ENCODE results near the gene FTO.
"Not testable (repeated sequence)": the region's sequence is repeated elsewhere in the genome, so short reads cannot be mapped to it uniquely, and the experiment has no call there.

FTO gene

DNA sequence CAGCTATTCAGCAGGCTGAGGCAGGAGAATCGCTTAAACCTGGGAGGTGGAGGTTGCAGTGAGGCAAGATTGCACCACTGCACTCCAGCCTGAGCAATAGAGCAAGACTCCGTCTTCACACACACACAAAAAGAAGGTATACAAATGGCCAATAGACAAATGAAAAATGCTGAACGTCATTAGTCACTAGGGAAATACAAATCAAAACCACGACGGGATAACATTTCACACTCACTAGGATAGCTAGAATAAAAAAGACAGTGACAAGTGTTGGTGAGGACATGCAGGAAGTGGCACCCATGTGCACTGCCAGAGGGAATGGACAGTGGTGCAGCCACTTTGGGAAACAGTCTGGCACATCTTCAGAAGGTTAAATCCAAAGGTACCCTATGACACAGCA, 172.9 kb downstream of the FTO start:
- no peak for FAIRE-seq

DNA sequence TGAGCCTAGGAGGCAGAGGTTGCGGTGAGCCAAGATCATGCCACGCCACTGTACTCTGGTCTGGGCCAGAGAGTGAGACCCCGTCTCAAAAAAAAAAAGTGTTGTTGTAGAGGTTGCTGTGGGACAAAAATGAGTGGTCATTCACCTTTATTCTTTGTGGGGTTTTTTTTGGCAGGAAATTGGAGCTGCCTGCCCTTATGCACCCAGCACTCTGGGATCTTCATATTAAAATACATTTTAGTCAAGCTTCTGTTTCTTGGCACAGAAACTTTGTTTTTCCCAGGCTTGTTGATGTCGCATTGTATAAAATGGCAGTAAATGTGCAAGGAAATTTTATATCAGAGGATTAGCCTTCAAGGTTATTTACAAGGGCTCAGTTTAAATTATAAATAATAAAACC, 174.3 kb downstream of the FTO start:
- FAIRE-seq: no peak

DNA sequence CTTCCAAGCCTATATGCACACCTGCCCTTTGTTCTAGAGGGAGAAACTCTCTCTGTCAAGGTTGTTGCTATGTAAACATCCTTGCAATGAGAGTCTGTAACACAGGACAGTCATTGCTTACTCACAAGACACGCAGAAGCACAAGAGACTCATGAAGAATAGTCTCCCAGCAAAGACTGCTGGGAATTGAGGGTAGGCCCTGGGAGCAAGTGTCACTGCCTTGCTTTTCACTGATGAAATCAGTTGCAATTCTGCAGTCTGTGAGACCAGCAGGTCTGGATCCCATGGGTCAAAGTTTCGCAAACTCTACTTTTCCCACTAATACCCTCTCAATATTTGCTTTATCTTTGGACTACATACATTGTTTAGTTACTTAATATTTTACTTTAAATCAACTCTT, 177.4 kb downstream of the FTO start:
- FAIRE-seq: no peak

DNA sequence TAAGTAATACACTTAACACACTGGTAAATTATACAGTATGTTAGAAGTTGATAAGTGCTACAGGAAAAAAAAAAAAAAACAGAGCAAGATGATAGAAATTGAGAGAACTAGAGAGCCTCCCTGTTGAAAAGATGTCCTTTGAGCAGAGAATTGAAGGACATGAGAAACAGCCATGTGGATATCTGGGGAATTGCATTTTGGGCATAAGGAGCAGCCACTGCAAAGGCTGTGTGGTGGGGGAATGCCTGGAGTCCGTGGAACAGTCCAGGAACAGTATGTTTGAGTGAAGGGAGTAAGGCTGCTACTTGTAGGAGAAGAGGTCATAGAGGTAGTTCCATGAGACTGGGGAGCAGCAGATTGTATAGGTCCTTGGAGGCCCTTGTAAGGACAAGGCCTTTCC, 178.4 kb downstream of the FTO start:
- FAIRE-seq: no peak

DNA sequence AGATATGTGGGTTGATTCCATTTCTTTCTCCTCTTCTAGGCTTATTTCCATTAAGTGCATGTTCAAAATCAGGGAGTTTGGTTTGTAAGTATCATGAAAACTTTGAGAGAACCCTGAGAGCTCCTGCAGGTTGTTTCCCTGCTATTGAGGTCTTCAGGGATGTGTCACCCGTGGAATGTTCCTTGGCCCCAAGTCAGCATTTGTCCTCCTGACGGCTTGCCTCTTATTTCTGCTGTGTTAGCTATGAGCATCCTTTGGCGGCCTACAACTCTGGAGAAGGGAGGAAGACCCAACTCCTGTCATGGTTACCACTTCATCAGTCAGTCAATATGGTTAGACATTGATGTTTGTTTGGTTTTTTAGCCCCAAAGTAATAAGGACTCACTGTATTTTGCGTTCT, 180.8 kb downstream of the FTO start:
- no peak for FAIRE-seq

DNA sequence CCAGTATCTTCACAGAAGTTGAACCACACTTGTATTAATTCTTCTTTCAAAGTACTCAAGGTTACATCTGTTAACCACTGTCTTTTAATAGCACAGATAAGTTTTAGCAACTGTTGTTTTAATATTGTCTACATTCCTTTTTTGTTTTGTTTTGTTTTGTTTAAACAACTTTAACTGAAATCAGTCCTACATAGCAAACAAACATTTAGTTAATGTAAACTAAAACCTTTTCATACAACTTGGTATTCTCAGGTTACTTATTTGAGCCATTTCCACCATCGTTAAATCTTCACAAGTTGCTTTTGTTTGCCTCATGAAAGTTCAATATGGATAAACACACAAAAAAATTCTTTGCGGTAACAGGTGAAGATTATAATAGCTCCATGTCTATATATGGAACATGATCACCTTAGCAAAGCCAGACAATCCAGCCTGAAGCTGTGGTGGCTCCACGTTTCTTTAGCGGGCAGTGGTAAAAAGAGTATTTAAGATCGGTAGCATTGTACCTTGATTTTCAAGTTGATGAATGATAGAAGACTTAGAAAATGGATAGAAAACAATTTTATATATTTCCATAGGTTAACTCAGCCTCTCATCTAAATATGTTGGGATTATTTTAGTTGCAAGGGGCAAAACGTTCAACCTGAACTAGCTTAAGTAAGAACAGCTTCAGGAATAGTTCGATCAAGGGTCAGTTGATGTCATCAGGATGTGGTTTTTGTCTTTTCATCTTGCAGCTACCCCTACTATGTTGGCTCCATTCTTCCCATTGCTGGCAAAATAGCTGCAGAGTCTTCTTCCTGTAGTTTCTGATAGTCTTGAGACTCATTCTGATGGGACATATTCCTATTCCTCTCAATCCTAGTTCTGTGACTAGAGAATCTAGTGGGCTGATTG, 182.8 kb downstream of the FTO start:
- FAIRE-seq: no peak

DNA sequence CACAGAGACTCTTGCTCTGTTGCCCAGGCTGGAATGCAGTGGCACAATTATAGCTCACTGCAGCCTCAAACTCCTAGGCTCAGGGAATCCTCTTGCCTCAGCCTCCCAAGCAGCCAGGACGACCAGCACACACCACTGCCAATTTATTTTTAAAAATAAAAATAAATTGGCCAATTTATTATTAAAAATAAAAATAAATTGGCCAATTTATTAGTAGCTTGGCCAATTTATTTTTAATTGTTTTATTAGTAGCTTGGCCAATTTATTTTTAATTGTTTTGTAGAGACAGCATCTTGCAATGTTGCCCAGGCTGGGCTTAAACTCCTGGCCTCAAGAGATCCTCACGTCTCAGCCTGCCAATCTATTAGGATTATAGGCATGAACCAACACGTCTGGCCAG, 184.3 kb downstream of the FTO start:
- no peak for FAIRE-seq

DNA sequence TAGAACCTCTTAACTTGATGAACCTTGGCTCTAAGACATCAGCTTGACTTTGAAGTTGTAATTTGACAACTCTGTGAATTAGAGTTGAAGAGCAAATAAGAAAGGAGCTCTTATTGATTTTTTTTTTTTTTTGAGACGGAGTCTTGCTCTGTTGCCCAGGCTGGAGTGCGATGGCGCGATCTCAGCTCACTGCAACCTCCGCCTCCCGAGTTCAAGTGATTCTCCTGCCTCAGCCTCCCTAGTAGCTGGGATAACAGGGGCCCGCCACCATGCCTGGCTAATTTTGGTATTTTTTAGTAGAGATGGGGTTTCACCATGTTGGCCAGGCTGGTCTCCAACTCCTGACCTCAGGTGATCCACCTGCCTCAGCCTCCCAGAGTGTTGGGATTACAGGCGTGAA, 186.9 kb downstream of the FTO start:
- FAIRE-seq: not testable (repeated sequence)

DNA sequence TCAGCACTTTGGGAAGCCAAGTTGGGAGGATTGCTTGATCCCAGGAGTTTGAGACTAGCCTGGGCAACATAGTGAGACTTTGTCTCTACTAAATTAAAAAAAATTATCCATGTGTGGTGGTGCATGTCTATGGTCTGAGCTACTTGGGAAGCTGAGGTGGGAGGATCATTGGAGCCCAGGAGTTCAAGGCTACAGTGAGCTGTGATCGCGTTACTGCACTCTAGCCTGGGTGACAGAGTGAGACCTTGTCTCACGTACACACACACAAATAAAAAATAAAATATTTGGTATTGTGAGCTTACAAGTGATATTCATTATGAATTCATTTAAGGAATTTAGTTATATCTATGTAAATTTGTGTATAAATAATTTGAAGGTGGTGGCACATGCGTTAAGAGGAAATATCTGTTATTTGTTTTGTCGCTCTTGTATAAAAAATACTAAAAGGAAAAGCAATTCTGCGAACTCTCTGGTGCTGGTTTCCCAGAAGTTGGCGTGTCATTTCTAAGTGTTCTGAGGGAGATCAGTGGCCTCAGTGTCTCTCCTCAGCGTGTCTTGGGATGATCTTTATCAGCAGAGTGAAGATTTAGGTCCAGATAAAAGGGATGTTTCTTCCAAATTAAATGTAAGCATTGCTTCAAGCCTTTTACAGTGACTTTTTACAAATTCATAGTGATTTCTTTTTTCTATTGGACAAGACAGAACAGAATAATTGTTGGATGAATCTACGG, 187.6 kb downstream of the FTO start:
- no peak for FAIRE-seq

DNA sequence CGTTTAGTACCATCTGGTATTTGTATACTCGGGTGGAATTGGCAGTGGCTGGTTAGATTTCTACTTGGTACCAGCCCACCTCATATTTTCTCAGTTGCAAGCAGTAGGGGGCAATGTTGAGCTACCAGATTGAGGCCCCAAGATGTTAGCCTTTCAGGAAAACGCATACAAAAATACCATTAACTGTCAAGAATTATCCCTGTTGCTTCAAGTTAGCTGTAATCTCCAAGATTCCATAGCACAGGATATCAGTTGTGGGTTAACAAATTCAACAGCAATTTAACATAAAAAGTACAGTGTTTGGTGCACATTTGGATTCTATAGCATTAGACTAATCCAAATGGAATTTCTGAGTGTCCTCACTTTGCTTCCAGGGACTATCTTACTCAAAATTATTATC, 188.2 kb downstream of the FTO start:
- peak; percentile 85 for FAIRE-seq

DNA sequence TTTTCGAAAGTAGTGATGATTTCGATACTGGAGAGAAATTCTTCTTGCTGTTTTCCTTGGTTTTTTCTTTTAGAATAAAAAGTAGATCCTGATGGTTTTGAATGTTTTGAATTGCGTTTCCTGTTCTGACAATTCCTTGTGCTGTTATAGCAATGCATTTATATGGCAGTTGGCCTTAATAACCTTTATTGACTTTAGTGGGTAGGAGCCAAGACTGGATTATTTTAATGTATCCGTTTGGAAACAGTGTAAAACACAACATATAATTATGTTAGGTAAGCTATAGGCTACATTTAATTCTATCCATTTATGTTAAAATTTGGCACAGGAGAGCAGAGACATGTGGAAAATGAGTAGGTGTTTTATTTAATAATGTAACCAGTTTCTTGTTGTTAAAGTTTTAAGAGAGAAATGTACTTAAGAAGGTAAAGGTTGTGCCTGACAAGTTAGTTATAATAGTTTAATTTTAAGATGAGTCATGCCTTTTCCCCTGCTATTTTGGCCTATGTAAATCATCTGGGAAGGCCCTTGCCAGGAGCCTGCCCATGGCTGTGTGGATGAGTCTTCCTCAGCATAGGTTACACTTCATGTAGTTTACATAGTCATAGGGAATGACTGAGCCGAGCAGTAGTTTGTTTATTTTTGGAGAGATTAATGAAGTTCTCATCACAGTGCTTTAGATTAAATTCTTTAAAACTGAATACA, 189.9 kb downstream of the FTO start:
- FAIRE-seq: peak; percentile 9

DNA sequence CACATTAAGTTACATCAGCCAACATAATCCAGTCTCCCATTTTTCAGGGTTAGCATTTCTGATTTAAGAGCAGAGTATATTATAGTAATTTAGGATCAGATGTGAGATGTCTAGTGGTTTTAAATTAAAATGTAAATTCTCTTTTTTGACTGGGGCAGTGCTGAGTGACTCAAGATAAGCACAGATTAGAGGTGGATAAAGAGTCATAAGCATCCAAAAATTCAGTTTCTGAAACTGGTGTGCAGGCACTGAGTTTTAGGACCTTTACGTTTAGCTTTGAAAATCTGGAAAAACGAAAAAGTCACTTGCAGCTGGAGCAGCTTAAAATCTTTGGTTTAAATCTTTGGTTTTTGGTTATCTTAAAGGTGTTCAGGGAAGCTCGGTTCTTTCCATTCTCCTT, 190.7 kb downstream of the FTO start:
- no peak for FAIRE-seq

DNA sequence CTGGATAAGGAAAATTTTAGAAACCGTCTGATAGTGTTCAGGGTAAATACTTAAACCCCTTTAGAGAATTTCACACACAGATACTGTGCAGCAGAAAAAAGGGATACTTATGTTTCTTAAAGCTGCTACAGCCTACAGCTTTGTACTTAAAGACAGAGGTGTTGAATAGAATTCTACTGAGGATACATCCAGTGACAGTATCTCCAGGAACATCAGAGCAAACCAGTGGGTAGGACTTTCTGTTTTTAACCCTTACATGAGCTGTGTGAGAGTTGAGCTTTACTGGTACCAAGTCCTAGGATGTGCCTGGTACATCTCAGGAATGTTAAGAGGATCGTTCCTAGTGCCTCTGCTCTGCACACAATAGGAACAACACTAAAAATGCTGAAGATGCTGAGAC, 191.5 kb downstream of the FTO start:
- no peak for FAIRE-seq

DNA sequence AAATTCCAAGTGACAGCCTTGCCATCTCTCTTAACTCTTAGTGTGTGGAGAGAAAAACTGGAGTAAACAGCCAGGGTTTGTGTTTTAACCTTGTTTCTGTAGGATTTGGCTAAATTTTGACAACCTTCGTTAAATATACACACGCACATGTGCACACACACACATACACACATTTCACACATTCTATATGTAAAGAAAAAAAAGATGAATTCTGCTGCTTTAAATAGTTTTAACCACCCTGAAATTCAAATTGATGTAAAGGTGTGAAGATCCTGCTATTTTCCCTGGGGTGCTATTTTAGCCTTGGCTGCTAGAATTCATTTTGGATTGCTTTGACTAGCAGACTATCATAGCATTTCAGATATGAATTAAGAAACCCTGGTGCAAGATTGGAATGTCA, 191.9 kb downstream of the FTO start:
- no peak for FAIRE-seq

DNA sequence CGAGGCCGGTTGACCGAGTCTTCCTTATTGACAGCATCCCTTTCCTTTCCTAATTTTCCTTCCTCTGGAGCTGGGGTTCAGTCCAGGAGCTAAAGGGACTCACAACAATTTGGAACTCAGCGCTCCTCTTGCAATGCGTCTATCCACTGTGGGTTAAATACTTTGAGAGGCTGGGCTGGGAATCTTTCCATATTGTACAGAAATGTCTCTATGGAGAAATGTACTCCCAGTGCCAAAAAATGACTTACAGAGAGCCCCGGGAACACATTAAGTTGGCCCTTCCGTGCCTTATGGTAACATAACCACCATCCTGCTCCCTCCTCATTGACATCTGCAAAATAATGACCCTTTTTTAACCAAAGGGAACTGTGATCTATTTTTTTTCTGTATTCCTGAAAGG, 192.8 kb downstream of the FTO start:
- no peak for FAIRE-seq

DNA sequence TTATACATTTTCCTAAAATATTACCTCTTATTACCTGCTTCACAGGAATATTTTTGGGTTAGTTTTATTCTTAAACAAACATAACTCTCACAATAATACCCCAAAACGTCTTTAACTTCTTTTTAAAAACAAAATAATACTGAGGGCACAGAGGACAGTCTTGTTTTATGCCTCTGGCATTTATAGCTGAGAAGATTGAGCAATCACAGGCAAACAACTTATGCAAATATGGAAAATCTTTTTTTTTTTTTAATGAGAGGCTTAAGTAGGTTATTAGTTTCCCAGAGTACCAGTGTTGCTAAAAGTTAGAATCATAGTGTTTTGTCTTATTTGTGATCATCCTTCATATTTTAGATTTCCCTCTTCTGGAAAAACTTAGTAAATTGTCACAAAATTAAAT, 195.0 kb downstream of the FTO start:
- no peak for FAIRE-seq

DNA sequence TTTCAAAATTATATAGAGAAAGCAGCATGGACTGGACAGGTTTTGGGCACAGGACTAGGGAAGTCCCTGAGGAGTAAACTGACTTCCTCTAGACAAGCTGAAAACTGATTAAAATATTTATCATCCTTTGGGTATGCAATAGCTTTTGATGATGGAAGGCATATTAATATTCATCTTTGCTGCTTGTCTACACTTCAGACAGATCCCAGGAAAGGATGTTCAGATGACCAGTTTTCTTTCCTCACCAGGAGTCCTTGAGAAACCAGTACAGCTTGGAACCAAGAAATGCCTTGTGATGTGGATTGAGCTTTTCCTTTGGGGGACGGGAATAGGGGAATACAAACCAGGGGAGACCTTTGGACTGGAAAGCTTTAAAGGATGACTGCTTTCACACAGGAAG, 195.5 kb downstream of the FTO start:
- FAIRE-seq: no peak

DNA sequence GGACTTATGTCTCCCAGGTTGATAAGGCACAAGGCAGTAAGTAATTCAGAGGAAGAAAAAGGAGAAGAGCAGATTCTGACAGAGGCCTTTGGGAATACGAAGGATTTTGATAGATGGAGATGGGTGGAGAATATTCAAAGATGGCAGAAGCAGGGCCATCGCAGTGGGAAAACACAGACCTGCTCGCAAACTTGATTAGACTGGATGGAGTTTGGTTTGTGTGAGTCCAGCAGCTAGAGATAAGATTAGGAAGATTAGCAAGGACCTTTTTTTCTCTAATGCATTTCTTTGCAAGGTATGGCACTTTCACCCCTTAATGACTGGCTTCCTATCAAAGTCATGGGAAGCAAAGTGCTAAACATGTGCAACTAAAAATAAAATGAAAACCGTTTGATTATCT, 196.7 kb downstream of the FTO start:
- no peak for FAIRE-seq

DNA sequence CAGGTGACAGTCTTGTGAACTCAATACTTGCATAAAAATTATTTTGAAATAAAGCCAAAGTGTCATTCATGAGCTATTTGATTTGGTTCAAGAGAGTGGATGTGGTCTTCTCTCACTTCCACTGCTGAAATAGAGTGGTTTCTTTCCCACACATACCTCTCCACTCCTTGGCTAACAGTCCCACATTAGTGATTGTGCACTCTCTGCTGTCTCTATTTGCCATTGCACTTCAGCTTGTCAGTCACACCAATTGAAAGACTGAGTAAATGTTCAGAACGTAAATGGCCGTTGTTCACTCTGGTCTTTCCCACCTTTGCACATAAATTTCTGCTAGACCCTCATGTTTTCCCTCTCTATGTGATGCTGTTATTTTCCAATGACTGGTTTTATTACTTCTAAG, 197.5 kb downstream of the FTO start:
- FAIRE-seq: no peak

DNA sequence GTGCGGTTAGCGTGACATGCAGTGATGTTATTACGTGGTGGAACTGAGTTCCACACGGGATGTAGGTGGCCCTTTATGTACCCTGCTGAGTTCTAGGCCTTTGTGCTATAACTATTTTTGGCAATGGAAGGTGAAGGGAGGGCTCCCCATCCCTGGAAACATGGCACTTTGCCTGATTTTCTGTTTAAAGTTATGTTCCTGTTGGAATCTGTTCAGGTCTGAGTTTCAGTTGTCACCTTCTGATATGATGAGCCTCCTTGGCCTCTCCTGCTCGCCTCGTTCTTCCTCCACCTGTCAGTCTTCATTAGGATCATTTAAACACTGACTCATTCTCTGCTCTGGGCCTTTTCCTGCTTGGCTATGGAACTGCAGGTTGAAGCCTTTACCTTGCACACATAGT, 200.6 kb downstream of the FTO start:
- FAIRE-seq: no peak

DNA sequence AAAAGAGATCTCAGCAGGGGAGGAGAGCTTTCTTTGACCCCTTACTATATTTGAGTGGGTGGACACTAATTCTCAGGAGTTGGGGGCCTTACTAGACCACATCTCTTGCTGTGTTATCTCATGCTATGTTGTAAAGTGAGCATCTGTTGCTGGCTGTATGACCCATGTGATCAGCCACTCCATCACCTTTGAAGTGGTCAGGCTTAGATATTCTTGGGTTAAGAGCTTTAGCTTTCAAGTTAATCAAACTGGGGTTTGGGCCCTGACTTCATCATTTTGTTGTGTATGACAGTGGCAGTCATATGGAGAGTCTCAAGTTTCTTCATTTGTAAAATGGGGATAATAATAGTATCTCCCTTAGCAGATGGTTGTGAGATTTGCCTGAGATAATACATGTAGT, 201.1 kb downstream of the FTO start:
- FAIRE-seq: no peak

DNA sequence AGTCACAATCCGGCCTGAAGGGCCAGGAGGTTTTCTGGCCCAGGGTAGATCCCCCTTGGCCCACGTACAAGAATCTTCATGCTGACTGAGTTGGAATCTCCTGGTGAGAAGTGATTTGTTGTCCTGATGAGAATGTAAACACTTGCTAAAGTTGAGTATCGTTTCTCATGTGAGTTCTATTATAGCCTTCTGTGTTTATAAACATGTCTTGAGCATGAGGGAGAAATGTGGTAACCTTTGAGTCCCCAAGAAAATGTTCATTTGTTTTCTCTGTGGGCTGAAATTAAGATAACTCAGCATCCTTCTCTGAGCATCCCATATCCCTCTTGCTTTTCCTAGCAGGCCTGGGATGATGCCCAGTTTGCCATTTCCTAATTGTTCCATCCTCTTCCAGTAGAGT, 204.8 kb downstream of the FTO start:
- no peak for FAIRE-seq

DNA sequence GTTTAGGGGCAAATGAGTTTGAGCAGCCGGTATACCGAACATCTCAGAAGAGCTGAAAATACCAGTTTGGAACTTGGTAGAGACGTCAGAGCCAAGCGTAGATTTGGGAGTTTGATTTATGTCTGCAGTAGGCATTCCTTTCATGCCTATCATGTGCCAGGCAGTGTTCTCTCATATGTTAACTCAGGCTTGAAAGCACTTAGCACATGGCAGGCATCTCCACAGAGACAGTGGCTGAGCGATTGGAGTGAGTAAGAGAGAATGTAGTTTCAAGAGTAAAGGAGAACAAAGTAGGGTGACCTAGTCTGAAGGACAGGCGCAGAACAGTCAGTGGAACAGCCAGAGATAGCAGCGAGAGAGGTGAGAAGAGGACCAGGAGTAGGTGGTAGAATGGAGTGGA, 207.0 kb downstream of the FTO start:
- FAIRE-seq: no peak

DNA sequence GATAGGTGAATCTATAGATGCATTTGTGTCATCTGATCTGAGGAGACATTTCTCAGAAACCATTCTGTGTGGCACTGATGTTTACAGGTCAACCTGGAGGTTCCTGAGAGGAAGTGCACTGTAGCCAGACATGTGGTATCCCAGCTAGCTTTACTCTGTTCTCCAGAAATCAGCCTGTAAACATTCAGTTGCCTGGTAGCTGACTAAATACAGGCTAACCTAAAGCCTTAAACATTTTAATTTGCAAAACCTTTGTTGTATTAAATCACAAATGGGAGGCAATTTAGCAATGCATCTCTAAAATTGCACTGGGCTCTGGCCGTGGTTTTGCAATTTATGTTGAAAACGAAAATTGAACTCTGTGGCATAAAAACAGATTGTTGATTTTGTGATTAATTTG, 207.6 kb downstream of the FTO start:
- FAIRE-seq: no peak

Measured in islet of Langerhans (tissue), 1 donor.